GM12878 (cell line): ENCODE measurements around the gene PDE3B. TPM values are rescaled to one million over a fixed set of nuclear protein-coding genes. Genes with fewer than 3 reads are reported as not detected.

ENCODE experiments used
- ATAC-seq: fragments of 200-7000 bp; cut with Tn5 transposase; 3 replicates; pipeline ENCODE4 v1.9.1; 2020; ENCODE audit warnings: mild to moderate bottlenecking, moderate library complexity
- BruUV-seq: library from RNA; stranded (reverse); fragments of 400-500 nt; replicated peaks from 2 replicates; lab custom pipeline; 2021; lab: Mats Ljungman, UMichigan
- CTCF ChIA-PET: fragments of 300-600 bp; sonication (Branson Sonifier 250); formaldehyde crosslinking; extraction: SDS; loops from one replicate; lab custom pipeline; 2021; ENCODE audit warnings: inconsistent platforms; lab: Yijun Ruan, JAX
- POLR2A ChIA-PET: fragments of 350-600 bp; formaldehyde crosslinking; extraction: SDS; loops from one replicate; lab custom pipeline; 2021; ENCODE audit warnings: inconsistent platforms; lab: Charles Lee
- RAD21 ChIA-PET: fragments of 300-600 bp; sonication (Branson Sonifier 250); formaldehyde crosslinking; loops from one replicate; lab custom pipeline; 2023; ENCODE audit warnings: antibody characterized with exemption; ENCODE audit not compliant: unreplicated experiment; lab: Charles Lee
- SMC1A ChIA-PET: fragments of 300-600 bp; sonication (Branson Sonifier 250); formaldehyde crosslinking; loops from one replicate; lab custom pipeline; 2023; ENCODE audit not compliant: unreplicated experiment, uncharacterized antibody; lab: Charles Lee
- DNase-seq: peaks from one replicate; pipeline ENCODE4 v3.0.0-alpha.2; 2011; ENCODE audit warnings: low read depth, low spot score
- FAIRE-seq: peaks from 3 replicates; lab custom pipeline; 2011; peaks lifted over from hg19 to GRCh38; lab: Jason Lieb, UNC
- H2AFZ ChIP-seq: 2 replicates; pipeline ENCODE4 v1.6.0; 2011; ENCODE audit warnings: low read depth, low read length, control low read depth; ENCODE audit not compliant: control insufficient read depth
- H3K27ac ChIP-seq: 2 replicates; pipeline ENCODE4 v1.5.1; 2011; ENCODE audit warnings: control low read depth; ENCODE audit not compliant: control insufficient read depth, insufficient read depth
- H3K27me3 ChIP-seq, 2 experiments: replicated peaks in 1 of 2; 2 replicates each; pipeline versions ENCODE4 v1.6.0 to v1.6.1; 2011; ENCODE audit warnings: low read length in 1 of 2; ENCODE audit not compliant: control insufficient read depth in 2 of 2, insufficient read depth in 2 of 2
- H3K36me3 ChIP-seq, 2 experiments: 2 replicates each; pipeline ENCODE4 v1.5.1; 2011; ENCODE audit warnings: low read length in 1 of 2; ENCODE audit not compliant: control insufficient read depth in 2 of 2, insufficient read depth in 2 of 2
- H3K4me1 ChIP-seq: 2 replicates; pipeline ENCODE4 v1.6.1; 2011; ENCODE audit warnings: mild to moderate bottlenecking, low read length, moderate library complexity, mixed read lengths; ENCODE audit not compliant: control insufficient read depth, insufficient read depth
- H3K4me2 ChIP-seq: 2 replicates; pipeline ENCODE4 v1.6.0; 2011; ENCODE audit warnings: control low read depth; ENCODE audit not compliant: control insufficient read depth, insufficient read depth
- H3K4me3 ChIP-seq: fragments of 200-600 bp; sonication (generic); 2 replicates; pipeline ENCODE4 v1.5.1; 2016
- H3K79me2 ChIP-seq: 2 replicates; pipeline ENCODE4 v1.6.0; 2011; ENCODE audit warnings: low read length; ENCODE audit not compliant: control insufficient read depth, insufficient read depth
- H3K9ac ChIP-seq: 2 replicates; pipeline ENCODE4 v1.8.0; 2011; ENCODE audit warnings: low read length, control low read depth, mixed read lengths; ENCODE audit not compliant: control insufficient read depth, insufficient read depth
- H3K9me3 ChIP-seq: replicated peaks from 3 replicates; pipeline ENCODE4 v1.5.1; 2011; ENCODE audit warnings: mild to moderate bottlenecking, low read length; ENCODE audit not compliant: control insufficient read depth, insufficient read depth
- H4K20me1 ChIP-seq: 2 replicates; pipeline ENCODE4 v1.6.0; 2011; ENCODE audit not compliant: control insufficient read depth, insufficient read depth
- ASH2L ChIP-seq: fragments of 300-600, 200-600 bp; sonication (generic); IDR thresholded peaks from 2 replicates; pipeline ENCODE4 v1.6.1; 2017; ENCODE audit warnings: low read depth, mild to moderate bottlenecking, borderline replicate concordance
- BRCA1 ChIP-seq: IDR thresholded peaks from 2 replicates; pipeline ENCODE4 v1.6.1; 2011; ENCODE audit warnings: low read depth, low read length, improper control_type of control experiment
- CHD2 ChIP-seq: IDR thresholded peaks from 2 replicates; pipeline ENCODE4 v1.6.1; 2011; ENCODE audit warnings: low read depth, low read length, improper control_type of control experiment, borderline replicate concordance
- EGR1 ChIP-seq, 2 experiments: IDR thresholded peaks; 1 replicate in 1 of 2; 2 replicates in 1 of 2; pipeline ENCODE4 v1.6.1; 2011 to 2012; ENCODE audit warnings: low read depth in 2 of 2, low read length in 2 of 2, borderline replicate concordance in 1 of 2, mild to moderate bottlenecking in 1 of 2, moderate library complexity in 1 of 2
- HDAC6 ChIP-seq: fragments of 200-600 bp; sonication (generic); IDR thresholded peaks from one replicate; pipeline ENCODE4 v1.8.0; 2017; ENCODE audit warnings: antibody characterized with exemption; ENCODE audit not compliant: unreplicated experiment
- NBN ChIP-seq: fragments of 450-650 bp; IDR thresholded peaks from 2 replicates; pipeline ENCODE4 v1.6.1; 2016
- NFYB ChIP-seq: IDR thresholded peaks from 2 replicates; pipeline ENCODE4 v1.6.1; 2011; ENCODE audit warnings: low read depth, mild to moderate bottlenecking, low read length, improper control_type of control experiment, moderate library complexity; ENCODE audit not compliant: insufficient read depth
- POLR2A ChIP-seq: IDR thresholded peaks from 2 replicates; pipeline ENCODE4 v1.6.1; 2011; ENCODE audit warnings: low read depth, mild to moderate bottlenecking, low read length
- RFX5 ChIP-seq: IDR thresholded peaks from 2 replicates; pipeline ENCODE4 v1.6.1; 2011; ENCODE audit warnings: low read depth, low read length, improper control_type of control experiment
- STAT1 ChIP-seq: fragments of 450-650 bp; conservative IDR thresholded peaks from 2 replicates; pipeline ENCODE4 v1.6.1; 2014; ENCODE audit warnings: antibody characterized with exemption, mild to moderate bottlenecking
- SUPT20H ChIP-seq: IDR thresholded peaks from 2 replicates; pipeline ENCODE4 v1.6.1; 2011; ENCODE audit warnings: low read depth, mild to moderate bottlenecking, low read length, moderate library complexity, borderline replicate concordance; ENCODE audit not compliant: control insufficient read depth
- TARDBP ChIP-seq: IDR thresholded peaks from 2 replicates; pipeline ENCODE4 v1.6.1; 2016; ENCODE audit warnings: borderline replicate concordance
- TBL1XR1 ChIP-seq: IDR thresholded peaks from 2 replicates; pipeline ENCODE4 v1.6.1; 2012; ENCODE audit warnings: low read depth, low read length, improper control_type of control experiment
- TCF12 ChIP-seq: IDR thresholded peaks from 2 replicates; pipeline ENCODE4 v1.6.1; 2011; ENCODE audit warnings: low read depth, mild to moderate bottlenecking, low read length
- ZNF384 ChIP-seq: IDR thresholded peaks from 2 replicates; pipeline ENCODE4 v1.6.1; 2012; ENCODE audit warnings: low read depth, mild to moderate bottlenecking, low read length, improper control_type of control experiment, borderline replicate concordance
- WGBS: methylation state at CpG from one replicate; pipeline ENCODE4 v1.1.6; 2016; ENCODE audit warnings: low lambda C conversion rate; ENCODE audit not compliant: insufficient replicate concordance, insufficient coverage; ENCODE audit errors: missing lambda C conversion rate; 5-methylcytosine and 5-hydroxymethylcytosine counted together
- in situ Hi-C: fragments of 300-500 bp; cut with MboI; formaldehyde crosslinking; loops from 9 replicates; pipeline ENCODE4 v1.14.3; 2018; ENCODE audit warnings: mixed read lengths
- intact Hi-C: fragments of 100-400 bp; cut with micrococcal nuclease; formaldehyde crosslinking; loops from one replicate; pipeline ENCODE4 v1.14.2; 2022; ENCODE audit not compliant: unreplicated experiment
- polyA plus RNA-seq, 11 experiments: library from polyadenylated mRNA; depleted of rRNA in 4 of 11; unstranded in 6 of 11; stranded (reverse) in 5 of 11; fragments of >200 nt; fragmentation: Nextera tagmentation in 4 of 11; fragmentation: Illumina TruSeq in 1 of 11; extraction: Ambion mirVana in 4 of 11; extraction: Trizol in 1 of 11; gene quantifications; 1 replicate in 1 of 11; 2 replicates in 10 of 11; pipeline versions ENCODE4 v1.2.1 to v1.2.3, GENCODE V29; 2011 to 2016; ENCODE audit warnings: inconsistent platforms in 2 of 11, missing spikeins in 2 of 11, low read depth in 1 of 11
- total RNA-seq, 4 experiments: library from RNA; depleted of rRNA in 3 of 4; stranded (reverse); fragments of >200 nt in 3 of 4; fragmentation: Illumina TruSeq in 1 of 4; extraction: Trizol in 1 of 4; gene quantifications; 2 replicates each; pipeline versions ENCODE4 v1.2.1 to v1.2.3, GENCODE V29; 2013 to 2021
- TF ChIP-seq, protein P1 (sequence below): fragments of 450-650 bp; IDR thresholded peaks from 2 replicates; pipeline ENCODE4 v1.6.1; 2017; ENCODE audit warnings: borderline replicate concordance

Gene PDE3B
- total and polyA plus RNA-seq, 10 of the 15 experiments (the other 5 are each of a cell fraction or from before 2014, with no cell fraction given), result 0.04 to 3.1 (median 1.9) TPM

DNA sequence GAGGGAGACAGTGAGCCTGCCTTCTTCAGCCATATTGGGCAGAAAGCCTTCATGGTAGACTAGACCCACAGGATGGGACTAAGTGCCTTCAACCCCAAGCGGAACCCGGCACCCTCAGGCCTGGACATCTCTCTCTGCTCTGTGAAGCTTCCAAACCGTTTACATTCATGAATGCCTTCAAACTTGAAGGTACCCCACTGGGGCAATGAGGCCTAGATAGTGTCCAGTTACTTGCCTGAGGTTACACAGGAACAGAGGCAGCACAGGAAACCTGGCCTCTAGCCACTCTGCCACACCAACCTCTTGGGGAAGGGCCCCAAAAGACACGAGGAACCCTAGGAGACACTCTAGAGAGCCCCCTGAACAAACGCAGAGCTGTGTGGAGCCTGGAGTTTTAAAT, 263.0 kb downstream of the PDE3B start:
- in situ Hi-C loops, result loop anchor here (5.0 kb wide), 3 partner anchors 119 to 384 kb away; partner anchors contain the start of genes CALCB and PSMA1
- DNase-seq (no peak), FAIRE-seq (no peak), ATAC-seq (no peak)
- H3K9ac ChIP-seq, result no peak overlapping the region
- H3K4me3 ChIP-seq, result no peak overlapping the region
- no peaks in the 10 kb centered on the region for H3K27me3 ChIP-seq
- TF ChIP-seq HDAC6, result no peak
- TF ChIP-seq NFYB, result no peak
- TF ChIP-seq EGR1 (IDR thresholded peaks at IDR 0.05; ENCODE audit: borderline replicate concordance in 1 of 2, low read depth in 2 of 2, low read length in 2 of 2), result no peak
- H3K4me2 ChIP-seq, result no peak overlapping the region
- H3K27ac ChIP-seq, result no peak overlapping the region
- RAD21 ChIA-PET, result interaction anchor here (1.2 to 3.8 kb wide), 3 partner anchors 116 to 359 kb away, joined by 3 to 38 read pairs (median 3); no protein-coding TSS in a partner anchor
- SMC1A ChIA-PET, result interaction anchor here (1.2 to 3.2 kb wide), 5 partner anchors 100 to 373 kb away, joined by 3 to 32 read pairs (median 11); no protein-coding TSS in a partner anchor
- POLR2A ChIA-PET, result no interaction called here
- H3K9me3 ChIP-seq, result no peaks in the 10 kb centered on the region
- H3K36me3 ChIP-seq, result no peaks in the 10 kb centered on the region
- intact Hi-C loops, result loop anchor here (5.0 kb wide), 2 partner anchors 134 to 259 kb away; no protein-coding TSS in a partner anchor
- H4K20me1 ChIP-seq, result no peaks in the 10 kb centered on the region
- no peak overlapping the region for H2AFZ ChIP-seq
- peaks cover 10% of the 10 kb centered on the region for H3K4me1 ChIP-seq
- 54% methylated on average over 5 of the region's 5 CpGs for WGBS
- CTCF ChIA-PET, result interaction anchor here (0.9 to 4.9 kb wide), 19 partner anchors 8 to 1134 kb away, joined by 3 to 100 read pairs (median 6); partner anchors contain the start of gene CYP2R1
- BruUV-seq, result no TSS peak
- H3K79me2 ChIP-seq, result no peaks in the 10 kb centered on the region

DNA sequence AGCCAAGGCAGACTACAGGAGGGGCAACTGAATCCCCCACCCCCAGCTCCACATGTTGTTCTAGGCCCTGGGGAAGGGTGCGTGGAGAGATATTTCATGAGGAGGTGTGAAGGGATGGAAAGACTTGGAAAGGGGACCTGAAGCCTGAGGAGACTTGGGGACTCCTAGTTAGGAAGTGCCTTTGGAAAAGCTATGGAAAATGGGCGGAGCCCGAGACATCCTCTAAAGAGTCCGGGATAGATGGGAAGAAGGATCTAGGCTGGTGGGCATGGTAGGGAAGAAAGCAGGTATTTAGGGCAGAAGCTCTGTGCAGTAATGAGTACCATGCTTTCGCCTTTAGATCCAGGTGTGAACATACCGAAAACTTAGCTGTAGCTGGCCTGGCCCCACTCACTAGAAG, 263.4 kb downstream of the PDE3B start:
- no peak for ATAC-seq
- no peaks in the 10 kb centered on the region for H3K27me3 ChIP-seq
- H3K36me3 ChIP-seq, result no peaks in the 10 kb centered on the region
- H2AFZ ChIP-seq, result no peak overlapping the region
- SMC1A ChIA-PET, result interaction anchor here (0.6 to 3.2 kb wide), 9 partner anchors 100 to 373 kb away, joined by 3 to 32 read pairs (median 6); no protein-coding TSS in a partner anchor
- CTCF ChIA-PET, result interaction anchor here (0.8 to 4.9 kb wide), 24 partner anchors 8 to 1134 kb away, joined by 3 to 100 read pairs (median 6); partner anchors contain the start of genes CYP2R1 and PSMA1
- no peaks in the 10 kb centered on the region for H3K79me2 ChIP-seq
- 84% methylated on average over 6 of the region's 6 CpGs for WGBS
- POLR2A ChIA-PET, result no interaction called here
- BruUV-seq, result no TSS peak
- in situ Hi-C loops, result loop anchor here (5.0 kb wide), 3 partner anchors 120 to 385 kb away; partner anchors contain the start of genes CALCB and PSMA1
- H3K4me1 ChIP-seq, result peaks cover 10% of the 10 kb centered on the region
- FAIRE-seq, result no peak
- no peak overlapping the region for H3K4me2 ChIP-seq
- H3K9me3 ChIP-seq, result no peaks in the 10 kb centered on the region
- no peak for TF ChIP-seq NBN
- no peak for TF ChIP-seq RFX5
- no peak for TF ChIP-seq STAT1
- no peak for TF ChIP-seq CHD2
- TF ChIP-seq TBL1XR1, result no peak
- no peak for TF ChIP-seq BRCA1
- TF ChIP-seq ASH2L, result no peak
- TF ChIP-seq ZNF384, result no peak
- no peak for TF ChIP-seq SUPT20H
- TF ChIP-seq TCF12, result no peak
- no peak for TF ChIP-seq TARDBP
- TF ChIP-seq, protein P1, sequence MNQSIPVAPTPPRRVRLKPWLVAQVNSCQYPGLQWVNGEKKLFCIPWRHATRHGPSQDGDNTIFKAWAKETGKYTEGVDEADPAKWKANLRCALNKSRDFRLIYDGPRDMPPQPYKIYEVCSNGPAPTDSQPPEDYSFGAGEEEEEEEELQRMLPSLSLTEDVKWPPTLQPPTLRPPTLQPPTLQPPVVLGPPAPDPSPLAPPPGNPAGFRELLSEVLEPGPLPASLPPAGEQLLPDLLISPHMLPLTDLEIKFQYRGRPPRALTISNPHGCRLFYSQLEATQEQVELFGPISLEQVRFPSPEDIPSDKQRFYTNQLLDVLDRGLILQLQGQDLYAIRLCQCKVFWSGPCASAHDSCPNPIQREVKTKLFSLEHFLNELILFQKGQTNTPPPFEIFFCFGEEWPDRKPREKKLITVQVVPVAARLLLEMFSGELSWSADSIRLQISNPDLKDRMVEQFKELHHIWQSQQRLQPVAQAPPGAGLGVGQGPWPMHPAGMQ, result no peak
- no peak for TF ChIP-seq POLR2A
- TF ChIP-seq, all 136 proteins: peak for 0
- Histone ChIP-seq H3K4me3 (no peak overlapping the region), H3K27ac (no peak overlapping the region), H3K9ac (no peak overlapping the region), H4K20me1 (no peaks in the 10 kb centered on the region)
- RAD21 ChIA-PET, result interaction anchor here (1.2 to 3.8 kb wide), 5 partner anchors 99 to 373 kb away, joined by 3 to 38 read pairs (median 8); no protein-coding TSS in a partner anchor
- no peak for DNase-seq
- intact Hi-C loops, result loop anchor here (1.0 to 5.0 kb wide), 4 partner anchors 117 to 370 kb away; no protein-coding TSS in a partner anchor
